Vagina (tissue), 2 donors: Measurements from ENCODE around the gene ADGRV1.

ENCODE experiments used
- POLR2A ChIP-seq, 2 donors: fragments of 450-650 bp; IDR thresholded peaks; one replicate each; pipeline ENCODE4 v1.6.1; 2017; ENCODE audit warnings: antibody characterized with exemption in 2 of 2, mild to moderate bottlenecking in 2 of 2, moderate library complexity in 2 of 2
- POLR2AphosphoS5 ChIP-seq, 2 donors: sonication (generic); formaldehyde crosslinking; IDR thresholded peaks; one replicate each; pipeline ENCODE4 v1.9.0; 2017; ENCODE audit warnings: antibody characterized with exemption in 2 of 2, mild to moderate bottlenecking in 2 of 2, low read depth in 1 of 2; ENCODE audit not compliant: insufficient read depth in 1 of 2
- TF ChIP-seq, protein P1 (sequence below), 3 experiments: fragments of 450-650 bp in 2 of 3; fragments of 200-600 bp in 1 of 3; sonication (generic) in 1 of 3; IDR thresholded peaks; one replicate each; pipeline ENCODE4 v1.5.1; 2017 to 2019; ENCODE audit warnings: antibody characterized with exemption in 3 of 3, mild to moderate bottlenecking in 2 of 3, moderate library complexity in 2 of 3

- TF ChIP-seq, protein P1, sequence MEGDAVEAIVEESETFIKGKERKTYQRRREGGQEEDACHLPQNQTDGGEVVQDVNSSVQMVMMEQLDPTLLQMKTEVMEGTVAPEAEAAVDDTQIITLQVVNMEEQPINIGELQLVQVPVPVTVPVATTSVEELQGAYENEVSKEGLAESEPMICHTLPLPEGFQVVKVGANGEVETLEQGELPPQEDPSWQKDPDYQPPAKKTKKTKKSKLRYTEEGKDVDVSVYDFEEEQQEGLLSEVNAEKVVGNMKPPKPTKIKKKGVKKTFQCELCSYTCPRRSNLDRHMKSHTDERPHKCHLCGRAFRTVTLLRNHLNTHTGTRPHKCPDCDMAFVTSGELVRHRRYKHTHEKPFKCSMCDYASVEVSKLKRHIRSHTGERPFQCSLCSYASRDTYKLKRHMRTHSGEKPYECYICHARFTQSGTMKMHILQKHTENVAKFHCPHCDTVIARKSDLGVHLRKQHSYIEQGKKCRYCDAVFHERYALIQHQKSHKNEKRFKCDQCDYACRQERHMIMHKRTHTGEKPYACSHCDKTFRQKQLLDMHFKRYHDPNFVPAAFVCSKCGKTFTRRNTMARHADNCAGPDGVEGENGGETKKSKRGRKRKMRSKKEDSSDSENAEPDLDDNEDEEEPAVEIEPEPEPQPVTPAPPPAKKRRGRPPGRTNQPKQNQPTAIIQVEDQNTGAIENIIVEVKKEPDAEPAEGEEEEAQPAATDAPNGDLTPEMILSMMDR (IDR thresholded peaks at IDR 0.05), result no peak
- TF ChIP-seq POLR2AphosphoS5 (IDR thresholded peaks at IDR 0.05; ENCODE audit: insufficient read depth in 1 of 2, low read depth in 1 of 2), result no peak
- TF ChIP-seq POLR2A (IDR thresholded peaks at IDR 0.05), result no peak
Measured at GRCh38 chr5:90793183-90793582, 234.6 kb downstream of the ADGRV1 start.
